GM19193 (cell line): ENCODE data around the gene LPP.

Experiments
- POLR2A ChIP-seq: IDR thresholded peaks from 4 replicates; pipeline ENCODE4 v1.6.1; 2011; ENCODE audit not compliant: insufficient read depth, insufficient read length; ENCODE audit errors: extremely low read depth

The LPP gene

GRCh38 chr3:188518835-188519452, 365.0 kb downstream of the LPP start:
- no peak for TF ChIP-seq POLR2A

GRCh38 chr3:188520466-188520865, 366.5 kb downstream of the LPP start:
- no peak for TF ChIP-seq POLR2A

GRCh38 chr3:188522115-188522514, 368.2 kb downstream of the LPP start:
- TF ChIP-seq POLR2A: no peak

- no peak for TF ChIP-seq POLR2A
These were observed 369.3 kb downstream of the LPP start for GRCh38 chr3:188523291-188523690.

- TF ChIP-seq POLR2A: no peak
These were observed 370.1 kb downstream of the LPP start for GRCh38 chr3:188524052-188524451.

- no peak for TF ChIP-seq POLR2A
These were observed 372.1 kb downstream of the LPP start for GRCh38 chr3:188526057-188526456.

GRCh38 chr3:188527389-188527788, 373.4 kb downstream of the LPP start:
- no peak for TF ChIP-seq POLR2A

GRCh38 chr3:188528396-188528795, 374.4 kb downstream of the LPP start:
- TF ChIP-seq POLR2A: no peak

GRCh38 chr3:188529228-188529627, 375.3 kb downstream of the LPP start:
- TF ChIP-seq POLR2A: no peak

- TF ChIP-seq POLR2A: no peak
These were observed 376.3 kb downstream of the LPP start for GRCh38 chr3:188530226-188530625.

- TF ChIP-seq POLR2A: no peak
These were observed 377.3 kb downstream of the LPP start for GRCh38 chr3:188531210-188531609.

GRCh38 chr3:188533172-188533571, 379.2 kb downstream of the LPP start:
- no peak for TF ChIP-seq POLR2A

- TF ChIP-seq POLR2A: no peak
These were observed 379.8 kb downstream of the LPP start for GRCh38 chr3:188533612-188534357.

- TF ChIP-seq POLR2A: no peak
These were observed 380.7 kb downstream of the LPP start for GRCh38 chr3:188534633-188535032.

GRCh38 chr3:188537606-188538005, 383.6 kb downstream of the LPP start:
- no peak for TF ChIP-seq POLR2A

GRCh38 chr3:188539037-188539436, 385.1 kb downstream of the LPP start:
- no peak for TF ChIP-seq POLR2A
